Panc1 (cell line): ENCODE measurements around the gene CNIH2.

Experiments used
- POLR2AphosphoS5 ChIP-seq: IDR thresholded peaks from 2 replicates; pipeline ENCODE4 v1.6.1; 2012; ENCODE audit warnings: mild to moderate bottlenecking, low read depth, low read length, moderate library complexity
- SIN3A ChIP-seq: IDR thresholded peaks from 2 replicates; pipeline ENCODE4 v1.6.1; 2012; ENCODE audit warnings: low read depth, mild to moderate bottlenecking, low read length, moderate library complexity, borderline replicate concordance; ENCODE audit not compliant: insufficient read depth
- TF ChIP-seq, protein P1 (sequence below): fragments of 450-650 bp; IDR thresholded peaks from 2 replicates; pipeline ENCODE4 v1.5.1; 2017; ENCODE audit warnings: mild to moderate bottlenecking
- TF ChIP-seq, protein P2 (sequence below), 2 experiments: IDR thresholded peaks; 2 replicates each; pipeline ENCODE4 v1.6.1; 2011 to 2012; ENCODE audit warnings: low read depth in 2 of 2, control low read depth in 1 of 2, low read length in 1 of 2, mild to moderate bottlenecking in 1 of 2, moderate library complexity in 1 of 2; ENCODE audit not compliant: insufficient read depth in 1 of 2

DNA sequence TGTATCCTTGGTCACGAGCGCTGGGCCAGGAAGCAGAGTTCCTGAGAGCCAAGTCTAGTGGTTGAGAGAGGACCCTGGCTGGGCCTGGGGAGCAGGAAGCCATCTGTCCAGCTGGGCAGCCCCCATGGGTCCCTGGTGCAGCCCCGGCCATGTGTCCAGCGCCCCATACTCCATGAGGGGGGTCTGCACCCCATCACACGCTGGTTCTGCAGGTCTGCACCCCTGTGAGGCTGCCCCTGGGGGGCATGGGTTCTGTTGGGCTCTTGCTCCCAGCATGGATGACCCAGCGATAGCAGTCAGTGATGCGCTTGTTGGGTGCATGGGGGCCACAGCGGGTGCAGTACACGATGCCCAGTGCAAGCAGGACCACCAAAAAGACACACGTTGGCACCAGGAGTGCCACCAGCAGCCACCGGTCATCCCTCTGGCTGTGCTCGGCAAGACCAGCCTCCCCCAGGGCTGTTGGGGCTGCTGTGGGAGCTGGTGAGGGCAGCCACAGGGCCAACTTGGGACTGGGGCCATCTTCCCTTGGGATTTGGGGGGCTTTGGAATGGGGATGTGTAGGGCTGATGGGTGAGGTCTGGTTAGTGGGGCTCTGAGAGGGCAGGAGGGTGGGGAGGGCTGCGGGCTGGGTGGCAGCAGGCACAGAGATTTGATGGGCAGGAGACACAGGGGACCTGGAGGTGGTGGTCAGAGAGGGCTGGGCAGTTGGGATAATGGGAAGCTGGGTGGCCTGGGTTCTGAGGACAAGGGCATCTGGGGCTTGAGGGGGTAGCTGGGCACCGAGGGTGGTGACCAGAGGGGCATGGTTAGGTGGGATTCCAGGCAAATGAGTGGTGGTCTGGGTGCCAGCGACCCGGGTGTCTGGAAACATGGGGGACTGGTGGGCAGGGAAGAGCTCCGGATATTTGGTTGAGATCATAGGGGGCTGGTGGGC is 36.9 kb downstream of the CNIH2 start:
- TF ChIP-seq POLR2AphosphoS5 (no peak), SIN3A (no peak)
- TF ChIP-seq, protein P1, sequence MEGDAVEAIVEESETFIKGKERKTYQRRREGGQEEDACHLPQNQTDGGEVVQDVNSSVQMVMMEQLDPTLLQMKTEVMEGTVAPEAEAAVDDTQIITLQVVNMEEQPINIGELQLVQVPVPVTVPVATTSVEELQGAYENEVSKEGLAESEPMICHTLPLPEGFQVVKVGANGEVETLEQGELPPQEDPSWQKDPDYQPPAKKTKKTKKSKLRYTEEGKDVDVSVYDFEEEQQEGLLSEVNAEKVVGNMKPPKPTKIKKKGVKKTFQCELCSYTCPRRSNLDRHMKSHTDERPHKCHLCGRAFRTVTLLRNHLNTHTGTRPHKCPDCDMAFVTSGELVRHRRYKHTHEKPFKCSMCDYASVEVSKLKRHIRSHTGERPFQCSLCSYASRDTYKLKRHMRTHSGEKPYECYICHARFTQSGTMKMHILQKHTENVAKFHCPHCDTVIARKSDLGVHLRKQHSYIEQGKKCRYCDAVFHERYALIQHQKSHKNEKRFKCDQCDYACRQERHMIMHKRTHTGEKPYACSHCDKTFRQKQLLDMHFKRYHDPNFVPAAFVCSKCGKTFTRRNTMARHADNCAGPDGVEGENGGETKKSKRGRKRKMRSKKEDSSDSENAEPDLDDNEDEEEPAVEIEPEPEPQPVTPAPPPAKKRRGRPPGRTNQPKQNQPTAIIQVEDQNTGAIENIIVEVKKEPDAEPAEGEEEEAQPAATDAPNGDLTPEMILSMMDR, result no peak
- TF ChIP-seq, protein P2, sequence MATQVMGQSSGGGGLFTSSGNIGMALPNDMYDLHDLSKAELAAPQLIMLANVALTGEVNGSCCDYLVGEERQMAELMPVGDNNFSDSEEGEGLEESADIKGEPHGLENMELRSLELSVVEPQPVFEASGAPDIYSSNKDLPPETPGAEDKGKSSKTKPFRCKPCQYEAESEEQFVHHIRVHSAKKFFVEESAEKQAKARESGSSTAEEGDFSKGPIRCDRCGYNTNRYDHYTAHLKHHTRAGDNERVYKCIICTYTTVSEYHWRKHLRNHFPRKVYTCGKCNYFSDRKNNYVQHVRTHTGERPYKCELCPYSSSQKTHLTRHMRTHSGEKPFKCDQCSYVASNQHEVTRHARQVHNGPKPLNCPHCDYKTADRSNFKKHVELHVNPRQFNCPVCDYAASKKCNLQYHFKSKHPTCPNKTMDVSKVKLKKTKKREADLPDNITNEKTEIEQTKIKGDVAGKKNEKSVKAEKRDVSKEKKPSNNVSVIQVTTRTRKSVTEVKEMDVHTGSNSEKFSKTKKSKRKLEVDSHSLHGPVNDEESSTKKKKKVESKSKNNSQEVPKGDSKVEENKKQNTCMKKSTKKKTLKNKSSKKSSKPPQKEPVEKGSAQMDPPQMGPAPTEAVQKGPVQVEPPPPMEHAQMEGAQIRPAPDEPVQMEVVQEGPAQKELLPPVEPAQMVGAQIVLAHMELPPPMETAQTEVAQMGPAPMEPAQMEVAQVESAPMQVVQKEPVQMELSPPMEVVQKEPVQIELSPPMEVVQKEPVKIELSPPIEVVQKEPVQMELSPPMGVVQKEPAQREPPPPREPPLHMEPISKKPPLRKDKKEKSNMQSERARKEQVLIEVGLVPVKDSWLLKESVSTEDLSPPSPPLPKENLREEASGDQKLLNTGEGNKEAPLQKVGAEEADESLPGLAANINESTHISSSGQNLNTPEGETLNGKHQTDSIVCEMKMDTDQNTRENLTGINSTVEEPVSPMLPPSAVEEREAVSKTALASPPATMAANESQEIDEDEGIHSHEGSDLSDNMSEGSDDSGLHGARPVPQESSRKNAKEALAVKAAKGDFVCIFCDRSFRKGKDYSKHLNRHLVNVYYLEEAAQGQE (IDR thresholded peaks at IDR 0.05; ENCODE audit: insufficient read depth in 1 of 2, low read depth in 2 of 2, low read length in 1 of 2), result no peak
